OCI-M2 (cell line): ENCODE results near the gene TMEM163.

Source experiments
- DNase-seq: peaks from one replicate; lab custom pipeline; 2025; ENCODE audit not compliant: unreplicated experiment; lab: John Stamatoyannopoulos, UW

The TMEM163 gene

GRCh38 chr2:134417968-134418582 lies 300.7 kb downstream of the TMEM163 start:
- no peak for DNase-seq

DNA sequence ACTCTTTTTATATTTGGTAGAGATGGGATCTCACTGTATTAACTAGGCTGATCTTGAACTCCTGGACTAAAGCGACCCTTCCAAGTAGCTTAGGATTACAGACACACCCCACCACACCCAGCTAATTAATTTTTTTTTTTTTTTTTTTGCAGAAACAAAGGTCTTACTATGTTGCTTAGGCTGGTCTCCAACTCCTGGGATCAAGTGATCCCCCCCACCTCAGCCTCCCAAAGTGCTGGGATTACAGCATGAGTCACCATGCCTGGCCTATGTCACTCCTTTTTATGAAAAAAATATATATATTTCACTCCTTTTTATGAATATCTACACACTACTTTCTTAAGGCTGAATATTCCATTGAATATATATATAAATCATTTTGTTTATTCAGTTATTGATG lies 302.2 kb downstream of the TMEM163 start:
- DNase-seq, result no peak

DNA sequence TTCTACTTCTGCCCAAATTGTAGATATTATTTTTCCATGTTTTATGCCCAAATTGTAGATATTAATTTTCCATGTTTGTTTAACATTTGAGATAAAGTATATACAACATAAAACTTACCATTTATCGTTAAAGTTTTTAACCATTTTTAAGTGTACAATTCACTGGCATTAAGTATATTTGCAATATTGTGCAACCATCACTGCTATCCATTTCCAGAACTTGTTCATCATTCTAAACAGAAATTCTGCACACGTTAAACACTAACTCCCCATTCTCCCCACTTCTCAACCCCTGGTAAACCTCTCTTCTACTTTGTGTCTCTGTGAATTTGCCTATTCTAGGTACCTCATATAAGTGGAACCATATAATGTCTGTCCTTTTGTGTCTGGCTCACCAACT lies 302.8 kb downstream of the TMEM163 start:
- no peak for DNase-seq

- DNase-seq, result no peak
Measured at GRCh38 chr2:134413912-134414311, 304.9 kb downstream of the TMEM163 start.

GRCh38 chr2:134413430-134413829 lies 305.4 kb downstream of the TMEM163 start:
- DNase-seq, result no peak

- no peak for DNase-seq
Measured at GRCh38 chr2:134412639-134412999, 306.2 kb downstream of the TMEM163 start.

DNA sequence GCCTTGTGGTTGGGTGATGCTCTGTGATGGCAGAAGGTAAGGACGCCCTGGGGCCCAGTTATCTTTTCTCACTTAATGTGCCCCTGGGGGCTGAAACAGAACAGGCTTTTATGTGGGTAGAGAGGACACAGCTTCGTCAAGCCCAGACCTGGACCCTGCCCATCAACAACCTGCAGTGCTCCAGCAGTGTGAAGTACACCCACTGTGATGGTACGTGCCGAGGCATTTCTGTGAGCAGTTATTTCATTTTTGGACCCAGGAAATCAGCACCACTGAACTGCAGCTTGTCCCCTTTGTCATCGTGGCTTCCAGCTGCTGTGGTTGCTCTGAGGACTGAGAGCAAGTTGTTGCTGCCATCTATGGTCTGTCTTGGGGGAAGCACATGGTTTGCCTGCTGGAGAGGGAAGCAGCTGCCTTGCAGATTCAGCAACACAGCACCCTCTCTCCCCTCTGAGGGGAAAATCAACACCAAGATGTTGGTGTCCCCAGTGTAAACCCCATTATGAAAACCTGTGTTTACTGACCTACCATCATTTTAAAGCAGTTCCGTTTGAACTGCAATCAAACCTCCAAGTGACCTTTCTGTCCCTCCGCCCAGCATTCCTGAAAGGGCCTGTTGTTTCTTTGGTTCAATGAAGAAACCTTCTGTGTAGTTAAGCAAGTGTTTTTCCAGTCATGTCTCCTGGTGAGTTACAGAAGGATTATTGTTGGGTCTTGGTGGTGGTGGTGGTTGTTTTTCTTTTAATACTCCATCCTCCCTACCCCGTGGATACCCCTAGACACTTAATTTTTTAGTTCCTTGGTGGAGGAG lies 306.8 kb downstream of the TMEM163 start:
- no peak for DNase-seq

DNA sequence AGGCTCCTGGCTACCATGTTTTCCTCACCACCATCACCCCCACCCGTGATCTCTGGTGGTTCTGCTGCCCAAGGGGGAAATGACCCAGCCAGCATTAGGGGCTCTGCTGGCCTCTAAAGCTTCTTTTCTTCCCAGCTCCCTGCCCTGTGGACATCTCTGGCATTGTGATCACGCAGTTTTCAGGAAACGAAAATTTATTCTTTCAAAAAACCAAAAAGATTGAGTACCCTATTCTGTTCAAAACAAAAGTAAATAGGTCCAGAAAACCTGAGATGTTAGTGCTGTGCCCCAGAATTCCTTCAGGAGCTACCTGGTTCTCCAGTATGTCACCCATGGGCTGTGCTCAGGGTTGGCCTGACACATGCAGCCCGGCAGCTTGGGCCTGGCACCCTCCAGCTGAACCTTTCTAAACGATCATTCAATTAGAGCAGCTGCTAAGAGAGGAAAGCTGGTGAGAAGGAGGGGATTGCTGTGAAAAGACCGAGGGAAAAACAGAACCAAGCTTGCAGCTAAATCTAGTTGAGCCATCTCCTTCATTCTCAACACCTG lies 307.4 kb downstream of the TMEM163 start:
- no peak for DNase-seq

DNA sequence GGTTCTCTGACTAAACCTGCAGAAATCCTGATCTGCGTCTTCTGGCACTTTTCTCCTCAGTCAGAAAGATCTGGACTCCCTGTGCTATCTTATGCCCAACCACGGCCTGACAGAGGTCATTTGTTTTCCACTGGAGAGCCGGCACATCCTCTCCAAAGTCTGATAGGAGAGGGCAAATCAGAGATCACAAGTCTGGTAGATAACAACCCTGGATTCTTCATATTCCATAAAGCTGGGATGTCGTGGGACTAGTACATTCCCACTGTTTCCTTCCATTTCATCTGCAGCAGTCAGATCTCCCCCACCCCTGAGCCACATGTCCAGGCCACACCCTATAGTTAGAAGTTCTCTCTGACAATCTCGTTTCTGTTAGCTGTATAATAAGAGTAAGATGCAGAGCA lies 308.0 kb downstream of the TMEM163 start:
- no peak for DNase-seq

GRCh38 chr2:134410006-134410405 lies 308.8 kb downstream of the TMEM163 start:
- DNase-seq, result no peak

DNA sequence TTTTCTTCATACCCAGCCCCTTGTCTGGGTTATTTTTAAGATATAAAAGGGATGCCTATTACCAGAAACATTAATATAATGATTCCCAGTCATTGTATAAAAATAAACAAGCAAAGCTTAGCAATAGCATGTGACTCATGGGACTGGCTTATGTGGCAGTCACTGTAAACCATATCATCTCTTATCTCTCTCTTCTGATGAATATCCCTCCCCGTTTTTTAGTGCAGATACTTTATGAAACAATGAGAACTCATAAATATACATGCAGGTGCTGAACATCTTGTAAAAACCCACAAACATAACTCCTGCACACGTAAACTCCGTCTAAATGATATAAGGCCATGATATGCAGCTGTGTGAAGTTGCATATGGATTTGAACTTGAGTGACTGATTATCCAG lies 310.0 kb downstream of the TMEM163 start:
- no peak for DNase-seq

- DNase-seq, result no peak
Measured at GRCh38 chr2:134408386-134408785, 310.4 kb downstream of the TMEM163 start.

DNA sequence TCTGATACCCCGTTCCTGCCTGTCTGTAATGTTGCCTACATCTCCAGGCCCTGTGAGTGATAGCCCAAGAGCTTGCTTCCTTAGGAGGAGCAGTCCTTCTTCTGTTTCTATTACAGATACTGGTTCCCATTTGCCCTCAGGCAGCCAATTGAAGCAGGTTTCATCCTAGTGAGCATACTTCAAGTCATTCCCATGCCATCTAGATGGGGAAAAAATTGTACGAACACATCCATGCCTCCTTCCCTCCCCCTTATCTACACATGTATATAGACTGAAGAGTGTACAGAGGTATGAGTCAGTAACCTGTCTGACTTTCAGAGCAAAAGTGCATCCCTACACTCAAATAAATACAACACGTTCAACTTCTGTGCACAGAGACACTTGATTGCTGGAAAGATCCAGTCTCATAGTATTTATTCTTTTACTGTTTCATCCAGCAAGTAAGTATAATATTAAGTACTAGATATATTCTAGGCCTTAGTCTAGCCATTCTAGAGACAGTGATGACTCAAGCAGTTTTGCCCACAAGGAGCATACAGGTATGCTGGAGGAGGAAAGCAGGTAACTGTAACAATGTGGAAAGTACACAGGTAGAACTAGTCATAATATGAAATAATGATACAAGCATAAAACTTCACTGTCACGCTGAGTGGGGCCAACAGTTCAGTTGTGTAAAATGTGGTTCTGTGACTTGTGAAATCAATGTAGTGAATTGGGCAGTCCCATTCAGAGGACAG lies 311.5 kb downstream of the TMEM163 start:
- no peak for DNase-seq

DNA sequence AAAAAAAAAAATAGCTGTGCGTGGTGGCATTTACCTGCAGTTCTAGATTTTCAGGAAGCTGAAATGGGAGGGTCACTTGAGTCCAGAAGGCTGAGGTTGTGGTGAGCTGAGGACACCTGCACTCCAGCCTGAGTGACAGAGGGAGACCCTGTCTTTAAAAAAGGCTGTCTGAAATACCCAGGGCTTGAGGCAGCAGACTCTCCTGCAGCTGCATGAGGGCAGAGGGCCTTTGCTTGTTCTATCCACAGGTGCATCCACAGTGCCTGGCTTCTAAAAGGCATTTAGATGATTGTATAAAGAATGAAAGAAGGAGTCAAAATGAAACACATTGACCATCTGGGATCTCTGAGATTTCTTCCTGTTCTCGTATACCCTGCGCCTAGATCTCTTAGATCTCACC lies 312.1 kb downstream of the TMEM163 start:
- no peak for DNase-seq

GRCh38 chr2:134406311-134406710 lies 312.5 kb downstream of the TMEM163 start:
- DNase-seq, result no peak
